GM12878 (cell line): Measurements from ENCODE around the gene ERC2. TPM values are rescaled to one million over a fixed set of nuclear protein-coding genes. Genes with fewer than 3 reads are reported as not detected.

ENCODE experiments used
- CUX1 ChIP-seq: IDR thresholded peaks from 2 replicates; pipeline ENCODE4 v1.6.1; 2012; ENCODE audit warnings: improper control_type of control experiment, low read depth, low read length; ENCODE audit not compliant: insufficient replicate concordance
- KLF5 ChIP-seq: fragments of 450-650 bp; IDR thresholded peaks from 2 replicates; pipeline ENCODE4 v1.6.1; 2014; ENCODE audit warnings: mild to moderate bottlenecking; ENCODE audit not compliant: partially characterized antibody
- RBBP5 ChIP-seq: fragments of 200-600 bp; sonication (generic); conservative IDR thresholded peaks from 2 replicates; pipeline ENCODE4 v1.6.1; 2016
- SMAD1 ChIP-seq: fragments of 450-650 bp; IDR thresholded peaks from 2 replicates; pipeline ENCODE4 v1.6.1; 2018; ENCODE audit warnings: mild to moderate bottlenecking, low read depth; ENCODE audit not compliant: partially characterized antibody
- STAT1 ChIP-seq: fragments of 450-650 bp; conservative IDR thresholded peaks from 2 replicates; pipeline ENCODE4 v1.6.1; 2014; ENCODE audit warnings: antibody characterized with exemption, mild to moderate bottlenecking
- polyA plus RNA-seq, 11 experiments: library from polyadenylated mRNA; depleted of rRNA in 4 of 11; unstranded in 6 of 11; stranded (reverse) in 5 of 11; fragments of >200 nt; fragmentation: Nextera tagmentation in 4 of 11; fragmentation: Illumina TruSeq in 1 of 11; extraction: Ambion mirVana in 4 of 11; extraction: Trizol in 1 of 11; gene quantifications; 1 replicate in 1 of 11; 2 replicates in 10 of 11; pipeline versions ENCODE4 v1.2.1 to v1.2.3, GENCODE V29; 2011 to 2016; ENCODE audit warnings: inconsistent platforms in 2 of 11, missing spikeins in 2 of 11, low read depth in 1 of 11
- total RNA-seq, 4 experiments: library from RNA; depleted of rRNA in 3 of 4; stranded (reverse); fragments of >200 nt in 3 of 4; fragmentation: Illumina TruSeq in 1 of 4; extraction: Trizol in 1 of 4; gene quantifications; 2 replicates each; pipeline versions ENCODE4 v1.2.1 to v1.2.3, GENCODE V29; 2013 to 2021
- TF ChIP-seq, protein P1 (sequence below): fragments of 450-650 bp; formaldehyde crosslinking; IDR thresholded peaks from 2 replicates; pipeline ENCODE4 v1.4.0; 2020; ENCODE audit warnings: mild to moderate bottlenecking, moderate library complexity

Gene ERC2
- total and polyA plus RNA-seq, 10 of the 15 experiments (the other 5 are each of a cell fraction or from before 2014, with no cell fraction given) = 0.06 to 1.4 (median 0.12) TPM; not detected in 3

DNA sequence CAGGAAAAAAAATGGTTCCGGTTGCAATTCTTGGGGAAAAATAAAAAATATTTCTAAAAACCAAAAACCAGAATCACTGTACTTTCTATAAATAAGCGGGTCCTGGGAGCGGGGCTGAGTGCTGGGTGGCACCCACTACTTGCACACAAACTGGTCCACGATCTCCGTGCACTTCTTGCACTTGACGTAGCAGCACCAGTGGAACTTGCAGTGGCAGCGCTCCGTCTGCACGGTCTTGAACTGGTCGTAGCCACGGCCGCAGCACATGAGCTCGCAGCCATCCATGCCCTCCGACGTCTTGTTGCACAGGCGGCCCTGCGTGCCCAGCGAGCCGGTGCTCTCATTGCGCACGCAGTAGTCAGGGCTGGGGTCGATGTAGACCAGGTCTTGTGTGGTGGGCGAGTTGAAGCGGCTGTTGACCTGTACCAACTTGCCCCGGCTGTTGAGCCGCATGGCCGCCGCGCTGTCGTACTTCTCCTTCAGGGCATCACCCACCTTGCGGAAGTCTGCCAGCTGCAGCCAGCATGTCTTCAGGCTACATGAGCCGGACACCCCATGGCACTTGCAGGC is 998.2 kb downstream of the ERC2 start (continued):
- TF ChIP-seq CUX1 (no peak), KLF5 (no peak), RBBP5 (no peak), STAT1 (no peak), SMAD1 (no peak)
- TF ChIP-seq, protein P1, sequence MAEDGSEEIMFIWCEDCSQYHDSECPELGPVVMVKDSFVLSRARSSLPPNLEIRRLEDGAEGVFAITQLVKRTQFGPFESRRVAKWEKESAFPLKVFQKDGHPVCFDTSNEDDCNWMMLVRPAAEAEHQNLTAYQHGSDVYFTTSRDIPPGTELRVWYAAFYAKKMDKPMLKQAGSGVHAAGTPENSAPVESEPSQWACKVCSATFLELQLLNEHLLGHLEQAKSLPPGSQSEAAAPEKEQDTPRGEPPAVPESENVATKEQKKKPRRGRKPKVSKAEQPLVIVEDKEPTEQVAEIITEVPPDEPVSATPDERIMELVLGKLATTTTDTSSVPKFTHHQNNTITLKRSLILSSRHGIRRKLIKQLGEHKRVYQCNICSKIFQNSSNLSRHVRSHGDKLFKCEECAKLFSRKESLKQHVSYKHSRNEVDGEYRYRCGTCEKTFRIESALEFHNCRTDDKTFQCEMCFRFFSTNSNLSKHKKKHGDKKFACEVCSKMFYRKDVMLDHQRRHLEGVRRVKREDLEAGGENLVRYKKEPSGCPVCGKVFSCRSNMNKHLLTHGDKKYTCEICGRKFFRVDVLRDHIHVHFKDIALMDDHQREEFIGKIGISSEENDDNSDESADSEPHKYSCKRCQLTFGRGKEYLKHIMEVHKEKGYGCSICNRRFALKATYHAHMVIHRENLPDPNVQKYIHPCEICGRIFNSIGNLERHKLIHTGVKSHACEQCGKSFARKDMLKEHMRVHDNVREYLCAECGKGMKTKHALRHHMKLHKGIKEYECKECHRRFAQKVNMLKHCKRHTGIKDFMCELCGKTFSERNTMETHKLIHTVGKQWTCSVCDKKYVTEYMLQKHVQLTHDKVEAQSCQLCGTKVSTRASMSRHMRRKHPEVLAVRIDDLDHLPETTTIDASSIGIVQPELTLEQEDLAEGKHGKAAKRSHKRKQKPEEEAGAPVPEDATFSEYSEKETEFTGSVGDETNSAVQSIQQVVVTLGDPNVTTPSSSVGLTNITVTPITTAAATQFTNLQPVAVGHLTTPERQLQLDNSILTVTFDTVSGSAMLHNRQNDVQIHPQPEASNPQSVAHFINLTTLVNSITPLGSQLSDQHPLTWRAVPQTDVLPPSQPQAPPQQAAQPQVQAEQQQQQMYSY (CRISPR knock-in tag) = no peak
